ENCODE results near the gene ACYP2.
"Not testable (repeated sequence)": the region's sequence is repeated elsewhere in the genome, so short reads cannot be mapped to it uniquely, and the experiment has no call there.

ACYP2 gene

DNA sequence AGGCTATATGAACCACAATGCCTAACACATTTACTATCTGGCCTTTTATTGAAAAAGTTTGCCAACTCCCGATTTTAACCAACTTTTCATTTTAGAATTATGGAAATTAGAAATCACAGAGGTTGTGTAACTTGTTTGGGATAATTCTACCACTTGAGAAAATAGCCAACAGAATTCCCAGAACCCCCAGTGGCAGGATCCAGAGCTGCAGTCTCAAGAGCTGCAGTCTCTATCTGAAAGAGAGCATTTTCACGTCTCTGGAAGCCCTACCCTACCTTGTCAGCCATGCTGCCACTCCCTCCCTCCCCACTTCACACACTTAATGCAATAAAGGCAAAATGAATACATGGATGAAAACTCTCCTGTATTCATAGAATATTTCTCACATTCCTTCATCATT, 164.0 kb downstream of the ACYP2 start:
- no peak for DNase-seq

- DNase-seq = no peak
Measured at GRCh38 chr2:54284826-54285225, 169.4 kb downstream of the ACYP2 start.

GRCh38 chr2:54285451-54285850, 170.0 kb downstream of the ACYP2 start:
- DNase-seq = no peak

GRCh38 chr2:54287532-54287931, 172.1 kb downstream of the ACYP2 start:
- DNase-seq = no peak

DNA sequence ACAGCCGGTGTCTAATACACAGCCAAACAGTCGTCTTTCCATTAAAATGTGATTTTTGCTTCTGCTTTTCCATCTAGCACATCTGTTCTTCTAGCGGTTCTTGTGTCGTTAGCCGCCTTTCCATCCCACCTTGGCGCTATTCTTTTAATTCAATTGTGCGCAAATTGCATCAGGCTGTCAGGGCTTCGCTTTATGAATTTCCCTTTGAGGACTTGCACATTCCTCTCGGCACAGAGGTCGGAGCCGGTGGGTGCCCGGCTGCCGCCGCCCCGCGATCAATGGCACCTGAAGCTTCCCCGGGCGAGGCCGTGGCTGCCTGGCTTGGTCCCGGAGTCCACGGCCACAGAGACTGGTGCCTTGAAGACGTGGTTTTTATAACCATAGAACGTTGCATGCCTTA, 174.5 kb downstream of the ACYP2 start:
- no peak for DNase-seq

GRCh38 chr2:54290356-54291025, 175.1 kb downstream of the ACYP2 start:
- no peak for DNase-seq

DNA sequence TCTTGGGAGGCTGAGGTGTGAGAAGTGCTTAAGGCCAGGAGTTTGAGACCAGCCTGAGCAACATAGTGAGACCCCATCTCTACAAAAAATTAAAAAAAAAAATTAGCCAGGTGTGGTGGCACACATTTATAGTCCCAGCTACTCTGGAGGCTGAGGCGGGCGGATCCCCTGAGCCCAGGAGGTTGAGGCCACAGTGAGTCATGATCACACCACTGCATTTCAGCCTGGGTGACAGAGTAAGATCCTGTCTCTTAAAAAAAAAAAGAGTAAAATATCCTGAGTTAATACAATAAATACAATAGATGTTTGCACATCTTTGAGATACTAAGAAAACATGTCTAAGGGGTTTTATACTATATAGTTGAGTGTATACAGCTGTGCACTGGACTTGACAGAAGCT, 179.2 kb downstream of the ACYP2 start:
- DNase-seq = not testable (repeated sequence)

DNA sequence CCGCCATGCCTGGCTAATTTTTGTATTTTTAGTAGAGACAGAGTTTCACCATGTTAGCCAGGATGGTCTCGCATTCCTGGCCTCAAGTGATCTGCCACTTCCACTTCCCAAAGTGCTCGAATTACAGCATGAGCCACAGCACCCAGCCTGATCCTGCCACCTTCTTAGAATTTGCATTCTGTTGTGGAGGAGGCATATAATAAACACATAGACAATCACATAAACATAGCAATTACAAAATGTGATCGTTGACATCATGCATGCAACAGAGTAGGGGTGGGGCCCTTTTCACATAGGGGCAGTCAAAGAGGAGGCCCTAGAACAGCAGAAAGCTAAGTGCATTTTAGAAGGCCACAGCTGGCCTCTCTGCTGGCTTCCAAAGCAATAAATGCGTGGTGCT, 180.5 kb downstream of the ACYP2 start:
- no peak for DNase-seq

DNA sequence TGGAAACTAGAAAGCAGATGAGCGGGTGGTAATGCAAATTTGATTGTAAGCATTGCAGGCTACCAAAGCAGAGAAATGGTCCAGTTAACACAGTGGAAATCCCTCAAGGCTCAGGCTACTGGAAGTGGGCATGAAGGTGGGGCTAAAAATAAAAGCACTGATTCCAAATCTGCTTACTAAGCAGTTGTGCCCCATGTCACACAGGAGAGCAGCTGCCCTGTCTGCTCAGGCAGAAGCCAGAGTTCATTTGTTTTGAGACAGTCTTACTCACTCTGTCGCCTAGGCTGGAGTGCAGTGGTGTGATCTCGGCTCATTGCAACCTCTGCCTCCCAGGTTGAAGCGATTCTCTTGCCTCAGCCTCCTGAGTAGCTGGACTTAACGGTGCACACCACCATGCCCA, 183.1 kb downstream of the ACYP2 start:
- DNase-seq = no peak

DNA sequence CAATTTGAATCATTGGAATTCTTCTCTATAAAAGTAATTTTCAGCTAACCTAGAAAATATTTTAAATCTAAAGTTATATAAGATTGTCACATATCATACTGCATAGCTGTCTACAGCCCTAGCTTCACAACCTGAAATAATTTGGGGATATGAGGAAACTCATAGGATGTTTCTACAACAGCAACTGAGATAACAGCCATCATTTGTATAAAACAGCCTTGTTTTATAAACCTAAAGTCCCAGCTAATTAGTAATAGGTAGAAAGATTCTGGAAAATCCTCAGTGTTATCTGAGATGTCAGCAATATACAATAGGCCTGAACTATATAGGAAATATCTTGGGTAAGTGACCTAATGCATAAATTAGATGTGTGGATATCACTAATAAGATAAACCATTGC, 188.2 kb downstream of the ACYP2 start:
- DNase-seq = no peak

GRCh38 chr2:54306556-54306955, 191.1 kb downstream of the ACYP2 start:
- no peak for DNase-seq

- no peak for DNase-seq
Measured at GRCh38 chr2:54308186-54308585, 192.8 kb downstream of the ACYP2 start.

GRCh38 chr2:54308782-54309181, 193.4 kb downstream of the ACYP2 start:
- no peak for DNase-seq

- DNase-seq = no peak
Measured at GRCh38 chr2:54310311-54310710, 194.9 kb downstream of the ACYP2 start.

GRCh38 chr2:54310961-54311360, 195.5 kb downstream of the ACYP2 start:
- DNase-seq = no peak

DNA sequence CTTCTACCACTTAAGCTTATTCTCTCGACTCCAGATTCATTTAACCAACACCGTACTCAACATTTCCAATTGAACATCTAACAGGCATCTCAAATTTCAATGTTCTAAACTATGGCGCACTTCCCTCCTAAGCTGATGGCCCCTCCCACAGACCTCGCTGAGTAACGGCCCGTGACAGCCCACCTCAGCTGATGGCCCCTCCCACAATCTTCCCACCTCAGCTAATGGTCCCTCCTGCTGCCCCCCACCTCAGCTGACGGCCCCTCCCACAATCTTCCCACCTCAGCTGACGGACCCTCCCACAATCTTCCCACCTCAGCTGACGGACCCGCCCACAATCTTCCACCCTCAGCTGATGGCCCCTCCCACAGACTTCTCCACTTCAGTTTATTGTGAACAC, 197.7 kb downstream of the ACYP2 start:
- DNase-seq = no peak

DNA sequence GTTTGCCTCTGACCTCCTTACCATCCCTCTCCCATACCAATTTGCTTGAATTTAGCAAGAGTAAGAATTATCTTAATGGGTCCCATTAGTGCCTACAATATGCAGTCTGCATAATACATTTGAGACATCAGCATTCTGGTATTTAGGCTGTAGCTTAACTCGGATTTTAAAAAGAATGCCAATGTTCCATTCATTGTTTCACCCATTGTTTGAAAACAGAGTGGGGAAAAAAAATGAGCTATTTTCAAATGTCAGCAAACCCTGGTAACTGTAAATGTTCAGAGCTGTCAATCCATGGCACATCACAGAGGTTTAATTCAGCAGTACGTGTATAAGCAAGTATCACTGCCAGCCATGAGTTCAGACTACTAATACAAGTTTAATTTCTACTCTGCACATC, 202.6 kb downstream of the ACYP2 start:
- no peak for DNase-seq

DNA sequence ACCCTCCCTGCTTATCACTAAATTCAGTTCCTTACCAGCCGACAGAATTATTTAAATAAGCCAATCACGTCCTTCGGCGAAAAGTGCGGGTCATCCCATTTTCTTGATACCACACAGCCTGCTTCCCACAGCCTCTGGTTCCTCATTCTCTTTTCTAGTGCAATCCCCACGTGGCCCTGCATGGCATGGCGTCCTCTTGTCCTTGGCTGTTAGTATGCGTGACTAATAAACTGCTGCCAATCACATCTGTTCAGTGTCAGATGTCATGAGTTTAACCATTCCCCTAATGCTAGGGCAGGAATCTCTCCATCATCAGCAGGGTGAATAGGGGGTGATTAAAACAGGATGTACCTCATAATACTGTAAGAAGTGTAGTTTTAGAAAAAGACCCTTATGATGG, 203.4 kb downstream of the ACYP2 start:
- DNase-seq = no peak

DNA sequence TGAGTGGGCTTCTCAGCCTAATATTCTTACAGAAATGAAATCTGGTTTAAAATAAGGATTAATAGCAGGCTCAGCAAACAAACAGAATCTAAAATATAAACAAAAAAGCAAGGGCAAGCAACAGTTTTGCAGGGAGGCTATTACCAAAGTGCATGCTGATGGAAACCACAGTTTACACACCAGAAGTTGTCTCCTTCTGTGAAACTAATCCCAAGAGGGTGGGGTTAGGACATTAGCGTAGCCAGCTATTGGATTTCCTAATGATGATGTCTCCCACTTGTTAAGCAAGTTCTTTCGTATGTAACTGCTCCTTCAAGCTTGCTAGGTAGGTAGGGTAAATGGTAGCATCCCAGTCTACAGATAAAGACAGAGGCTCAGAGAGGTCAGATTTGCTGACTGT, 205.6 kb downstream of the ACYP2 start:
- DNase-seq = no peak

DNA sequence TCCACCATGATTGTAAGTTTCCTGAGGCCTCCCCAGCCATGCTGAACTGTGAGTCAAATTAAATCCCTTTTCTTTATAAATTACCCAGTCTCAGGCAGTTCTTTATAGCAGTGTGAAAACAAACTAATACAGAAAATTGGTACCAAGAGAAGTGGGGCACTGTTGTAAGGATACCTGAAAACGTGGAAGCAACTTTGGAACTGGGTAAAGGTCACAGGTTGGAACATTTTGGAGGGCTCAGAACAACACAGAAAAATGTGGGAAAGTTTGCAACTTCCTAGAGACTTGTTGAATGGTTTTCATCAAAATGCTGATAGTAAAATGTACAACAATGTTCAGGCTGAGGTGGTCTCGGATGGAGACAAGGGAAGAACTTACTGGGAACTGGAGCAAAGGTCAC, 209.1 kb downstream of the ACYP2 start:
- DNase-seq = not testable (repeated sequence)

DNA sequence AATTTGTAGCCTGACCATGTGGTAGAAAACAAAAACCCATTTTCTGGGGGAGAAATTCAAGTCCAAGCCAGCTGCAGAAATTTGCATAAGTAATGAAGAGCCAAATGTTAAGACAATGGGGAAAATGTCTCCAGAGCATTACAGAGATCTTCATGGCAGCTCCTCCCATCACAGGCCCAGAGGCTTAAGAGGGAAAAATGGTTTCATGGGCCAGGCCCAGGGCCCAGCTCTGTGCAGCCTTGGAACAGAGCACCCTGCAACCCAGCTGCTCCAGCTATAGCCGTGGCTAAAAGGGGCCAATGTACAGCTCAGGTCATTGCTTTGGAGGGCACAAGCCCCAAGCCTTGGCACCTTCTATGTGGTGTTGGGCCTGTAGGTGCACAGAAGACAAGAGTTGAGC, 209.7 kb downstream of the ACYP2 start:
- no peak for DNase-seq

GRCh38 chr2:54329482-54330161, 214.2 kb downstream of the ACYP2 start:
- no peak for DNase-seq

DNA sequence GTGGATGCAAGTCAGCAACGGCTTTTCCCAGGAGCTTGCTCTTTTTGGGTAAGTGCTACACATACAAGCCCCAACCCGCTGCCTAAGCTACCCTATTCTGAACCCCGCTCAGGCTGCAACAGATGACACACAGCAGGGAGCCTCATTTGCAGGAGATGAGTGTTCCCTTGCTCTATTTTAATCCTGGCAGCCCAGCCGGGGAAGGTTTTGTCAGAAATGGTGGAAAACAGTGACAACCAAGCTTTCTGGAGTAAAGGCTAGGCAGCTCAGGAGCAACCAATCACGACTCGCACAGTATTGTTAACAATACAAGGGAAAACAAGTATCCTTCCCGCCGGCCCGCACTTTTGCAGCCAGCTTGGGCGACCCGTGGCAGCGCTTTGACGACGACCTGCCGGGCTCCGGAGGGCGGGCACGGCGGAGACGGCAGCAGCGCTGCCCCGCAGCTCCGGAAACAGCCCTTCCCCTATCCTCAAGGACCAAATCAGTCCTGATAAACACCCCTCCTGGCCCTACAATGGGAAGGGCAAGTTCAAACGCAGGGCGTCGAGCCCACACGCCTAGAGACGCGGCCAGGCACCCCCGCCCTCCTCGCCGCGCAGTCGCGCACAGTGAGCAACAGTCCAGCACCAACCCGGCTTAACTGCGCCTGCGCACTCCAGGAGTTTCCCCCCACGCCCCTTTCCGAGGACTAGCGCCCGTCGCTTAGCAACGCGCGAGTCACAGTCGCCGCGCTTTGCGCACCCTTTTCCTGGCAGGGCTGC, 214.9 kb downstream of the ACYP2 start:
- peak; percentile 95 for DNase-seq

Measured in DMS79 (cell line).